ENCODE results near the gene ARMC3.

ARMC3 gene, protein sequence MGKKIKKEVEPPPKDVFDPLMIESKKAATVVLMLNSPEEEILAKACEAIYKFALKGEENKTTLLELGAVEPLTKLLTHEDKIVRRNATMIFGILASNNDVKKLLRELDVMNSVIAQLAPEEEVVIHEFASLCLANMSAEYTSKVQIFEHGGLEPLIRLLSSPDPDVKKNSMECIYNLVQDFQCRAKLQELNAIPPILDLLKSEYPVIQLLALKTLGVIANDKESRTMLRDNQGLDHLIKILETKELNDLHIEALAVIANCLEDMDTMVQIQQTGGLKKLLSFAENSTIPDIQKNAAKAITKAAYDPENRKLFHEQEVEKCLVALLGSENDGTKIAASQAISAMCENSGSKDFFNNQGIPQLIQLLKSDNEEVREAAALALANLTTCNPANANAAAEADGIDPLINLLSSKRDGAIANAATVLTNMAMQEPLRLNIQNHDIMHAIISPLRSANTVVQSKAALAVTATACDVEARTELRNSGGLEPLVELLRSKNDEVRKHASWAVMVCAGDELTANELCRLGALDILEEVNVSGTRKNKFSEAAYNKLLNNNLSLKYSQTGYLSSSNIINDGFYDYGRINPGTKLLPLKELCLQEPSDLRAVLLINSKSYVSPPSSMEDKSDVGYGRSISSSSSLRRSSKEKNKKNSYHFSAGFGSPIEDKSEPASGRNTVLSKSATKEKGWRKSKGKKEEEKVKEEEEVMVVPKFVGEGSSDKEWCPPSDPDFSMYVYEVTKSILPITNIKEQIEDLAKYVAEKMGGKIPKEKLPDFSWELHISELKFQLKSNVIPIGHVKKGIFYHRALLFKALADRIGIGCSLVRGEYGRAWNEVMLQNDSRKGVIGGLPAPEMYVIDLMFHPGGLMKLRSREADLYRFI

DNA sequence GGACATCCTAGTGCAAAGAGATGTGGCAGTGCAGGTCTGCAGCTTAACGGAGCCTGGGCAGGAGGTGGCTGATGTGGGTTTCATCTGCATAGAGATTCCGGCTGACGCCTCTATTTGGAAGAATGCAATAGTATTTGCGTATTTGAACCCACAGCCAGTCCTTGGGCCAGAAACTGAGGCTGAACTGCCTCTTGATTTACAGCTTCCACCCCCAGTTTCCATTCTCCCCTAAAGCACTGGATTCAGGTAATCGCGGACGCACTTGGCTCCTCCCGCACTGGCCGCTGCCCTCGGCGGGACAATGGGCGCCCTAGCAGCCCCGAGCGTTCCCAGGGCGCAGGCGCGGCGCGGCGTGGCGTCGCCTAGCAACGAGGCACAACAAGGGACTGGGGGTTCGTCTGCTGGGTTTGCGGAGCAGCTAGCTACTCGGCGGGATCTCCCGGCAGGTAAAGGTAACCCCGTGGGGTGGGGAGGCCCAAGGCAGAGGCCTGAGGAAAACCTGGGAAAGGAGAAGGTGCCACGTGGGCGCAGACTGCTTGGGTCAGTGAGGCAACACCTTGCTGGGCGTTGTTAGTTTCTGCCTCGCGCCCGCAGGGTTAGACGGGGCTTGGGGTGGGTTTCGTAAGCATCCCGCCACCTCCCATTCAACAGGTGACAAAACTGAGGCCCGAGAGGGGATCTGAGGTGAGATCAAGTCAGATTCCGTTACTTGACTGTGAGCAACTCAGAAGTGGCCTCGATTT is at the start of gene ARMC3:
ARMC3 (plus strand) TSS at position 393 of the 743 bp plus-strand sequence. CDS start 3,944 bp downstream, outside the sequence.
- TF ChIP-seq, protein P1, sequence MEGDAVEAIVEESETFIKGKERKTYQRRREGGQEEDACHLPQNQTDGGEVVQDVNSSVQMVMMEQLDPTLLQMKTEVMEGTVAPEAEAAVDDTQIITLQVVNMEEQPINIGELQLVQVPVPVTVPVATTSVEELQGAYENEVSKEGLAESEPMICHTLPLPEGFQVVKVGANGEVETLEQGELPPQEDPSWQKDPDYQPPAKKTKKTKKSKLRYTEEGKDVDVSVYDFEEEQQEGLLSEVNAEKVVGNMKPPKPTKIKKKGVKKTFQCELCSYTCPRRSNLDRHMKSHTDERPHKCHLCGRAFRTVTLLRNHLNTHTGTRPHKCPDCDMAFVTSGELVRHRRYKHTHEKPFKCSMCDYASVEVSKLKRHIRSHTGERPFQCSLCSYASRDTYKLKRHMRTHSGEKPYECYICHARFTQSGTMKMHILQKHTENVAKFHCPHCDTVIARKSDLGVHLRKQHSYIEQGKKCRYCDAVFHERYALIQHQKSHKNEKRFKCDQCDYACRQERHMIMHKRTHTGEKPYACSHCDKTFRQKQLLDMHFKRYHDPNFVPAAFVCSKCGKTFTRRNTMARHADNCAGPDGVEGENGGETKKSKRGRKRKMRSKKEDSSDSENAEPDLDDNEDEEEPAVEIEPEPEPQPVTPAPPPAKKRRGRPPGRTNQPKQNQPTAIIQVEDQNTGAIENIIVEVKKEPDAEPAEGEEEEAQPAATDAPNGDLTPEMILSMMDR (IDR thresholded peaks at IDR 0.05; ENCODE audit: low read depth, low read length, poor library complexity, severe bottlenecking), result no peak
- TF ChIP-seq EZH2phosphoT487 (IDR thresholded peaks at IDR 0.05; ENCODE audit: borderline replicate concordance, low read length), result no peak
- Histone ChIP-seq H3K4me1 (ENCODE audit: control insufficient read depth, low read length) (peaks cover 14% of the 10 kb centered on the region), H3K9me2 (replicated peaks; ENCODE audit: control insufficient read depth, low read length) (no peaks in the 10 kb centered on the region), H3K9me3 (ENCODE audit: control insufficient read depth, insufficient read depth, low read length) (peaks cover 4% of the 10 kb centered on the region; the same call in 1 of the 2 replicates), H3K27me3 (ENCODE audit: control insufficient read depth, low read length) (peaks cover 23% of the 10 kb centered on the region), H3K79me2 (ENCODE audit: control insufficient read depth, low read length) (no peaks in the 10 kb centered on the region), H3K27ac (ENCODE audit: low read depth, low read length) (no peak within 1 kb of the TSS), H3K36me3 (ENCODE audit: control insufficient read depth, low read length) (no peaks in the 10 kb centered on the region), H3K4me2 (ENCODE audit: low read length) (peak within 1 kb of the TSS; percentile 26; the same call in 1 of the 2 replicates), H4K20me1 (ENCODE audit: control insufficient read depth, insufficient read depth, low read depth, low read length) (no peaks in the 10 kb centered on the region), H3F3A (ENCODE audit: control insufficient read depth, insufficient read depth) (no peaks in the 10 kb centered on the region), H3K4me3 (ENCODE audit: low read length) (no peak within 1 kb of the TSS)

DNA sequence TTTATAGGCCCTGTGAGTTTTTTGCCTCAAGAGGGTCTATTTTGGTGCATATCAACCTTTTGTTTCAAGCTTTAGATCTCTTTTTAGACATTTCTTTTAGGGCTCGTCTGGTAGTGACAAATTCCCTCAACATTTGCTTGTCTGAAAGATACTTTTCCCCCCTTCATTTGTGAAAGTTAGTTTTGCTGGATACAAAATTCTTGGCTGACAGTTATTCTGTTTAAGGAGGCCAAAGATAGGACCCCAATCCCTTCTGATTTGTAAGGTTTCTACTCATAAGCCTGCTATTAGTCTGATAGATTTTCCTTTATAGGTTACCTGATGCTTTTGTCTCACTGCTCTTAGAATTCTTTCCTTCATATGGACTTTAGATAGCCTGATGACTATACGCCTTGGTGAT is 36.1 kb upstream of the ARMC3 start:
- Histone ChIP-seq H3K9me3 (ENCODE audit: control insufficient read depth, insufficient read depth, low read length) (no peaks in the 10 kb centered on the region), H3K36me3 (ENCODE audit: control insufficient read depth, low read length) (no peaks in the 10 kb centered on the region), H3K9me2 (replicated peaks; ENCODE audit: control insufficient read depth, low read length) (no peaks in the 10 kb centered on the region), H3K27me3 (ENCODE audit: control insufficient read depth, low read length) (no peaks in the 10 kb centered on the region), H3K79me2 (ENCODE audit: control insufficient read depth, low read length) (no peaks in the 10 kb centered on the region), H3K27ac (ENCODE audit: low read depth, low read length) (no peak overlapping the region), H3K4me1 (ENCODE audit: control insufficient read depth, low read length) (no peaks in the 10 kb centered on the region), H3K4me2 (ENCODE audit: low read length) (no peak overlapping the region), H4K20me1 (ENCODE audit: control insufficient read depth, insufficient read depth, low read depth, low read length) (no peaks in the 10 kb centered on the region), H3F3A (ENCODE audit: control insufficient read depth, insufficient read depth) (no peaks in the 10 kb centered on the region), H3K4me3 (ENCODE audit: low read length) (no peak overlapping the region)
- no peak for TF ChIP-seq EZH2phosphoT487 (IDR thresholded peaks at IDR 0.05; ENCODE audit: borderline replicate concordance, low read length)
- TF ChIP-seq, protein P1 (IDR thresholded peaks at IDR 0.05; ENCODE audit: low read depth, low read length, poor library complexity, severe bottlenecking), result no peak

DNA sequence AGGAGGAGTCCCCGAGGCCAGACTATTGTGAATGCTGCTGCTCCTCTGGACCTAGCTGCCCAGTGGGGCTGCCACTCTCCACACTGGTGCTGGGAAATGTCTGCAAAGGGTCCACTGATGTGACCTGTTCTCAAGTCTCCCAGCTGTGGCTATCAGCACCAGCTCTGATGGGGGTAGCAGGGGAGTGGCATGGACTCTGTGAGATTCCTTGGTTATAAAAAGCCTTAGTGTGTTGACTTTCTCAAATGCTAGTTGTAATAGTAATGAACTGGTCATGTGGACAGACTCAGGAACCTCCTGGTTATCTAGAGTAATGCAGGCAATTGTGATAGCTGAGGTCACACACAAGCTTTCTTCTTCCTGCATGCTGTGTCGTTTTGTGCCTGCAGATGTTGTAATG is 34.1 kb upstream of the ARMC3 start:
- H4K20me1 ChIP-seq (ENCODE audit: control insufficient read depth, insufficient read depth, low read depth, low read length), result no peaks in the 10 kb centered on the region
- H3K27ac ChIP-seq (ENCODE audit: low read depth, low read length), result no peak overlapping the region
- TF ChIP-seq, protein P1 (IDR thresholded peaks at IDR 0.05; ENCODE audit: low read depth, low read length, poor library complexity, severe bottlenecking), result no peak
- TF ChIP-seq EZH2phosphoT487 (IDR thresholded peaks at IDR 0.05; ENCODE audit: borderline replicate concordance, low read length), result no peak
- H3K9me2 ChIP-seq (replicated peaks; ENCODE audit: control insufficient read depth, low read length), result no peaks in the 10 kb centered on the region
- no peak overlapping the region for H3K4me2 ChIP-seq (ENCODE audit: low read length)
- no peaks in the 10 kb centered on the region for H3K27me3 ChIP-seq (ENCODE audit: control insufficient read depth, low read length)
- H3F3A ChIP-seq (ENCODE audit: control insufficient read depth, insufficient read depth), result no peaks in the 10 kb centered on the region
- H3K79me2 ChIP-seq (ENCODE audit: control insufficient read depth, low read length), result no peaks in the 10 kb centered on the region
- H3K36me3 ChIP-seq (ENCODE audit: control insufficient read depth, low read length), result no peaks in the 10 kb centered on the region
- no peaks in the 10 kb centered on the region for H3K9me3 ChIP-seq (ENCODE audit: control insufficient read depth, insufficient read depth, low read length)
- no peaks in the 10 kb centered on the region for H3K4me1 ChIP-seq (ENCODE audit: control insufficient read depth, low read length)
- no peak overlapping the region for H3K4me3 ChIP-seq (ENCODE audit: low read length)

All from DOHH2 (cell line).